HK-2 (cell line): ENCODE measurements around the gene GNB5.

Experiments
- DNase-seq: peaks from one replicate; pipeline ENCODE4 v3.0.0-alpha.2; 2018; ENCODE audit not compliant: unreplicated experiment

The GNB5 gene

DNA sequence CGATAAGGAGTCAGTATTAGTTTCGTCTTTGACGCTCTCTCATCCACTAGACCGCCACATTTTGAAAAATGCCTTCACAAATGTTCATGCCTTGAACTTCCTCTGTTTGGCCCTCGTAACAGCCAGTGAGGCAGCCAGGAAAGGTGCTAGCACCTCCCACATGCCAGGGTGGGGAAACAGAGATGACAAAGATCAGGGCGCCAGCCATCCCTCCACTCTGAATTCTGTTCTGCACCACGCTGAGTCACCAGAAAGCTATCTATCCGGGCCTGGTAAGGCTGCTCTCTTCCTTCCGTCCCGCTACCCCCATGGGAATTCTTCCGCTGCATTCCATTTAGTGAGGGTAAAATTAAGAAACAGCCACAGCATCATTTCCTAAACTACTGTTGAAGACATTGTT lies 47.3 kb downstream of the GNB5 start:
- peak; percentile 75 for DNase-seq

DNA sequence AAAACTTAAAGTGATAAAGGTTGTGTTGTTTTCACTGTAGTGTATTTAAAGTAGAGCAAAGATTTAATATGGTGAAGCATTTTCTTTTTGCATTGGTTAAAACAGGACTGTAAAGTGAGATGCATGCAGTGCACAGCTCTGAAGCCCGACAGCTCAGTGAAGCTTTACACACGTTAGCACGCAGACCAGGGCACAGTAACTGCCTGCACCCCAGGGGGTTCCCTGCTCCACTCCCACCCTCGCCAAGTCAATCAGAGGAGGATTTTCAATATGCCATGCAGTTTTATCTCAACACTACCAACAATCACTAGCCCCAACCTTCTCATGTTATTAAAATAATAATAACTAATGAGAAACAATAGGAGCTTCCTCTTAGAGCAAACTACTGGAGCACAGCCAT lies 50.5 kb downstream of the GNB5 start:
- DNase-seq, result no peak

DNA sequence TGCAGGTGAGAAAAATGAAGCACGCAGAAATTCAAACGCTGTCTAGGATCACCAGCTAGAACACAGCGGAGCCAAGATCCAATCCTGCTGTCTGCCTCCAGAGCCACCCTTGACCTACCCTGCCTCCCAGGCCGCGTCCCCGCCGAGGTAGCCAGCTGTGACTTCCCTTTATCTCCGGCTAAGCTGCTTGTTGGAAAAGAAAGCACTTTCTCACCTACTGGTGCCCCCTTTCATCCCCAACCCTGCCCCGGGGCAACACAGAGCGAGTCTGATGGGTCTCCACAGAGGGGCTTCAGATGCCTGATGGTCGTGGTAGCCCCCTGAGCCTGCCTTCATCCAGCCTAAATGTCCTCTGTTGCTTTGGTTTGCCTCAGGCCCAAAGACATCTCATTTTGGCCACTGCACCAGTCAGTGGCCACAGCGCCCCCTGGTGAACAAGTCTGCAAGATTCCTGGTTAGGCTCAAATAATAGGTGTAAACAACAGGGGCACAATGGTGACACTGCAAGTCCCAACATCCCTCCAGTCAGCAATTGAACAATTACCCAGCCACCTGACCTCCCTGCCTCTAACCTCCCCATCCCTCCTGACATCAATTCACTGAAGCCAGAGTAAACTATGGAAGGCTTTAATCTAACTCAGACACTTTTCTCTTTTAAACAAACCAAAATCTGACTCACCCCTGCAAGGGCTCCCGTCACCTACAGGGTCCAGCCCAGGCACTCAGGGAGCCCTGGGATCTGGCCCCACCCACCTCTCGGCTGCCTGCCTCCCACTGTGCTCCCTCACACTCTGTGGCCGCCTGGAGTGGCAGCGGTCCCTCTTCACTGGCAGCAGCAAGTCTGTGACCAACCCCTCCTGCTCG lies 51.4 kb downstream of the GNB5 start:
- DNase-seq, result peak; percentile 57

DNA sequence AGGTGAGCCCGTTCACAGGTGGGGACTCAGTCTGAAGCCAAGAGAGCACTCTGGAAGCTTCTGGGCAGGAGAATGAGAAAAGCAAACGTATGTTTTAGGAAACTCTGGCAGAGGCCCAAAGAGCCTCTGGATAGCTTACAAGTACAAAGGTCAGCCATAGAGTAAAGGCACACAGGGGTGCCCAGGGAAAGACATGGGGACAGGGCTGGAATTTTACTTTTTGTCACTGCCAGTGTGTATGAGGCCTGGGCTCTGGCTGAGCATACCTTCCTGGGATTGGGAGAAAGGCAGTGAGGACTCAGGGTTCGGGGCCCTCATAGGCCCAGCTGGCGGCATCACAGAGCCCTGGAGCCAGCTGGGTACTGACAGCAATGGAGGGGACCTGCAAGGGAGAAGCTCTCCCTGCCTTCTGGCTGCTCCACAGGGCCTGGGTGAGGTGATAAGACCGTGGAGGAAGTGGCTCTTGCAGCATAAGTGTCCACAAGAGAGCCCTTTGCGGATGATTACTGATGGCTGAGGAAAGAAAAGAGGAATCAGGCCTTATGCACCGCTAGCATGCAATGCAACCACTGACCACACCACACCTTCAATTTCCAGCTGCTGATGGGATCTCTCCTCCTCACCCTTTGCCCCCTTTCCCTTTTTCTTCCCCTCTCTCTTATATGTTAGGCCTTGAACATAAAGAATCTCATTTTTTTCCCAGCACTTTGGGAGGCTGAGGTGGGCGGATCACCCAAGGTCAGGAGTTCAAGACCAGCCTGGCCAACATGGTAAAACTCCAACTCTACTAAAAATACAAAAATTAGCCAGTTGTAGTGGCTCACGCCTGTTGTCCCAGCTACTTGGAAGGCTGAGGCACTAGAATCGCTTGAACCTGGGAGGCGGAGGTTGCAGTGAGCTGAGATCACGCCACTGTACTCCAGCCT lies 53.5 kb downstream of the GNB5 start:
- DNase-seq, result no peak

DNA sequence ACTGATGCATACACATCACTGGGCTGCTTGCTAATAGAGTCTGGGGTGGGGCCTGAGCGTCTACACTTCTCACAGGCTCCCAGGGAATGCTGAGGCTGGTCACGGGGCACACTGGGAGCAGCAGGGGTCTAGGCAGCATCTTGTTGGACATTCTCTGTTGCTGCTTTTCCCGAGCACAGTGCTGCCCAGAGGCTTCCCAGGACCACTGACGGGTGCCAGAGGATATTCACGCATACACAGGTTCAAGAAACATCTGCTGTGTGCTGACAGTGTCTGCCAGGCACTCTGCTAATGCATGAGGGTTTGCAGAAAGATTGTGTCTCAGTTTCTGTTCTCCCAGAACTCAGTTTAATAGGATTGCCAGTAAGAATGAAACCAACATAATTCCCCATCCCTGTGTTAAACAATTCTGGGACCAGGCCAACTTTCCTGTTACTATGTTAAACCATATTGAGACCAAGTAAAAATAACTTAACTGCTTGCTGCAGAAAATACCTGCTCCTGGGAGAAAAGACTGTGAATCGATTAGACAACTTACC lies 54.7 kb downstream of the GNB5 start:
- DNase-seq, result no peak

DNA sequence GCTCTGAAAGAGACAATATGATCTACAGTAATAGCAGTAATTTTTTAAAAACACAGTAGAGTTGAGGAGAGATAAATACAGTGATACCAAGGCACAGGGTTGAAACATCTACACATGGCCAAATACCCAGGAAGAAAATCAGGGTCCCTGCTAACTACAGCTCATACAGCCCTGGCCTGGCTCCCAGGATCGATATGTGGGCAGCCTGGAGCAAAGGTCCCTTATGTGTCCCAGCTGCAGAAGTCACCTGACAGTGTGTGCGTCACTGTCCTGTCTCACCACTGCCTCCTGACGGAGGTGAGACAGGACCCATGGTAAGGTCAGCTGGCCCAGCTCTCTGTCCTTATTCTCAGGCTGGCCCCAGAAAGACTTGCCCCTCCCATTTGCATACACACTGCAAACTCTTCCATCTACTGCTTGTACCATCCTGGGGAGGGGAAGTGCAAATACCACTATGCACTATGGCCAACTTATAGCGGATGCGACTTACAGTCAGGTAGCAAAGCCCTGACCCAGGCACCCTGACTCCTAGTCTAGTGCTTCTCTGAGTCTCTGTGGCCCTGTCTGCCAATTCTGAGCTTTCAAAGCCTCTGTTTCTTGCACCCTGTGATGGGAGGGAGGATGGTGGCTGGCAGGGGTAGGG lies 56.6 kb downstream of the GNB5 start:
- no peak for DNase-seq

DNA sequence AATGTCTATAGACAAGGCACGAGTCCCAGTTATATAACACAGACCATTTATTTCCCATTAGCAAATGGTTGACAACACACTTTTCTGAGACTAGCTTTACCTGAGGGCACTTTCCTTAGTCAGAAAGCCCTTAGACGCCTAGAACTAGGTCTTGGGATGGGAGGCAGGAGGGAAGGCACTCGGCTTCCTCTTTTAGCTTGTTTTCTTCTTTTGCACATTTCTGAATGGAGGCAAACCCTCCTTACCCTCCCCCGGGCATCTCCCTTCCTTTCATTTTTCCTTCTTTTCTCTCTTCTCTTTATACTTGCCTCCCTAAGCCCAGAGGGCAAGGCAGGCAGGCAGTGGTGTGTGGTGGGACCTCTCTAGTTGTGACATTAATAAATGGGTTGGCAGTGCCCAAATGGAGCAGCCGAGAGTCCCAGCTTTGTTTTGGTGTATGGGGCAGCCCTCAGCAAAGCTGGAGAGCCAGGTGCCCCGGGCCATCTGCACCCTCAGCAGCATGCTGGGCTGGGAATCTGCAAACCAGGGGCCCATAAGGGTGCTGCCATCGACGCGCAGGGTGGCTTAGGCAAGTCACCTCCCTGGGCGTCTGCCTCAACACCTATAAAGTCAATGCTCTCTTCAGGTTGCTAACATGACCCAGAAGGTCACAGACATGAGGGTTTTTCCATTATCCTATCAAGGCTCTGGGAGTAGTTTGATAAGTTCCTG lies 57.5 kb downstream of the GNB5 start:
- no peak for DNase-seq

DNA sequence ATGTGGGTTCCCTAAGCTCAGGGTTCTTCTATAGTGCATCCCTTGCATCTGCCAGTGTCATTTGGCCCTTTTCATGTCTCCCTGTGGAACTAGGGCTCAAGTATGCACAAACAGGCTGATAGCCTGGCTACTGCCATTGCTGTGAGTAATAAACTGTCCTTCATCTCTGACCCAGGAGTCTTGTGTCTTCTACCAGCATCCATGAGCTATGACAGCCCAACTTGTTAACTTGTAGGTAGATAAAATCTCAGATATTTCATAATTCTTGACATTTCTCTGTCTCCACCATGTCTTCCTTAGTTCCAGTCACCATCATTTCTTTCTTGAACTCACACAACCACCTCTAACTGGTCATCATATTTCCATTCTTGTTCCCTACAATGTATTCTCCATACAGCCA lies 59.1 kb downstream of the GNB5 start:
- no peak for DNase-seq

DNA sequence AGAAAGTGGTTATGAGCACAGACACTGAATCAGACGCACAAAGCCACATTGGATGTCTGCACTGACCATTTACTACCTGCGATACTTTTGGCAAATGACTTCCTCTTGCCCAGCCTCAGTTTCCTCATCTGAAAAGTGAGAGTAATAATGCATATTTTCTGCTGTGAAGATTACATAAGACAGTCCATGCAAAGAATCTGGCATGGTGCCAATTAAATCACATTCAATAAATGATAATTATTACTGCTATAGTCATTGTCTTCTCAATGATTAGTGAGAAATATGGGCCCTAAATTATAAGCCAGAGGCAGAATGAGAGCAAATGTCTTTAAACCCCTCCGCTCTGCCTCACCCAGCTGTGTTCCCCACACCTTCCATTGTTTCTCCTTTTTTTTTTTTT lies 62.6 kb downstream of the GNB5 start:
- no peak for DNase-seq

DNA sequence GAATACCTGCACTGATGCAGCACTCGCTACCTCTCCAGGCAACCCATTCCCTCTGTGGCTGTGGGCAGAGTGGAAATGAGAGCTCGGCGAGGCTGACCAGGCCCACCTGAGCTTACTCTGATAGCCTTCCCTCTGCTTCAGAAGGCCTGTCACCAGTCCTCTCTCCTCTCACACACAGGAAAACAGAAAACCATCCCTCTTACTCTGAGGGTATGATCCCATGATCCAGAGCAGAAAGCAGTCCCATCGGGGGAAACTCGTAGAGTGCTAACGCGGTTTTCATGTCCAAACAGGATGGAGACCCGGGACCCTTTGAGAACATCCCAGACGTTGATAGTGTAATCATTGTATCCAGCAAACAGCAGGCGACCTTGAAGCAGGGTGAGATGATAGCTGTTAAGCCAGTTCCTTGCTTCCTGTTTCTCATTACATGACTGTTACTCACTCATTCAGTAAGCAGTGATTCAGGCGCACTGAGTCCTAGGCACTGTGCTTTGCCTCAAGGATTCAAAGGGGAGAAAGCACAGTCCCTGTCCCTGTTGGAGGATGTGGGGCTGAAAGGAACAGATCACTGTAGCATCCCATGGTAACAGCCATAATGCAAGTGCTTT lies 66.8 kb downstream of the GNB5 start:
- DNase-seq, result no peak

DNA sequence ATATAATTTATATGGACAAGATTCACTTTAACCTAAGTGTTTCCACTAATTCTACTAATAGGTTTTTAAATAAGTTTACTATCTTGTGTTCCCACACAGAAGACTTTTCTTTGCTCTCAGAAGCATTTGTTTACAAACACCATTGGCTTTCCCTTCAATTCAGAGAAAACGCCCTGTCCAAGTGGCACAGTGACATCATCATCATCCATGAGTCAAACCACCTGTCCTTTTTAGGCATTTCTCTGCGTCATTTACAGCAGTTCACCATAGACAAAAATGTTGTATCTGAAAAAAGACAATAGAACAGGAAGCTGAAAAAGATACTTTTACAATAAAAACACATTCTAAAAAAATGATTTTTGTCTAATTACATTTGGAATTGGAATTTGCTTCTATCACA lies 69.3 kb downstream of the GNB5 start:
- DNase-seq, result no peak

DNA sequence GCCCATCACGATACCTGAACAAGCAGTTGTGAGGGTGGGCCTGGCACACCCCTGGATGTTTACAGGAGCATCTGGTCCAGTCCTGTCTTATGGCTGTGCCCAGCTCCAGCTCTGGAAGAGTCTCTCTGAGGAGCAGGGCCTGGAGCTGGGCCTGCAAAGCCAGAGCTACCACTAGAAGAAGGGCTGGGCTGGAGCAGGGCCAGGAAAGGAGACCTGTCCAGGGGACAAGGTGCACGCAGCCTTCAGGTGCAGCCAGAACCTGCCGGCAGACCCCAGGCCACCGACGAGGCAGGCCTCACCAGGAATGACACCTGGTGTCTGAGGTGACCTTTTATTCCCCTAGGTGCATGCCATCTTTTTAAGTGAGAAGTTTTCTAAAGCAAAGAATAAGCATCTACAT lies 70.2 kb downstream of the GNB5 start:
- no peak for DNase-seq

DNA sequence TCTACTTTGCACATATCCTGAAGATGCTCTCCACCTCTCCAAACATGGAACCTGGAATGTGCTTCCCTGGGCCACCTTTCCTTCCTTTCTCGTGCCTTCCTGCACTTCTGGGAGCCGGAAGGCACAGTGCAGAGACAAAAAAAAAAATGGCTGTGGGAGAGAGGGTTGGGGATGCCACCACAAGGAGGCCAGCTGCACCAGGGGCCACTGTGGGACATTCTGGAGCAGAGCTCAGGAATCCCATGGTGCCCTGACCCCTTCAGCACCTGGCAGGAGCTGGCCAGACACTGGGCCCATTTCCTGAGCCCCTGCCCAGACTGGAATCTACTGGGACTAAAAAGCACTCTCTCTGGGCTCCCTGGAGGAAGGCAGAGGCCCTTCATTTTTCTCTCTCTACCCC lies 70.7 kb downstream of the GNB5 start:
- no peak for DNase-seq

DNA sequence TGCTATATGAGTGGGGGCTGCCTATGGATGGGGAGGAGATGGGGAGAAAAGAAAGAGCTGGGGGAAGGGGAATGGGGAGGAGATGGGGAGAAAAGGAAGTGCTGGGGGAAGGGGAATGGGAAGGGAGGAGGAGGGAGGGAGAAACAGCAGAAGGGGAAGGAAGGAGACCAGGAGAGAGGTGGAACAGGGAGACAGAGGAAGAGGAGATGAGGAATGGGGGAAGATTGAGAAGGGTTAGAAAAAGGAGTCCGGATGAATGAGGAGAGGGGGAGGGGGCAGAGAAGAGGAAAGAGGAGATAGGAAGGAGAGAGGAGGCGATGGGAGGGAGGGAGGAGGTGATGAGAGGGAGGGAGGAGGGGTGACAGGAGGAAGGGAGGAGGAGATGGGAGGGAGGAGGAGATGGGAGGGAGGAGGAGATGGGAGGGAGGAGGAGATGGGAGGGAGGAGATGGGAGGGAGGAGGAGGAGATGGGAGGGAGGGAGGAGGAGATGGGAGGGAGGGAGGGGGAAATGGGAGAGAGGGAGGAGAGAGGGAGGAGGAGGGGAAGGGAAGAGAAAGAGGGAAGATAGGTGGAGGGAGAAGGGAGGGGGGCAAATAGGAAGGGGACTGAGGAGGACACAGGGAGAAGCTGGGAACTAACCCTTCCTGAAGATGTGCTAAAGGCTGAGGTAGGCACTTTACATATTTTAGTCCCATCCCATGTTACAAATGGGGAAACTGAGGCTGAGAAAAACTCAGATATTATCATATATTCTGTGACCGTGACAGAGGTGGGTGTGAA lies 72.0 kb downstream of the GNB5 start:
- no peak for DNase-seq

DNA sequence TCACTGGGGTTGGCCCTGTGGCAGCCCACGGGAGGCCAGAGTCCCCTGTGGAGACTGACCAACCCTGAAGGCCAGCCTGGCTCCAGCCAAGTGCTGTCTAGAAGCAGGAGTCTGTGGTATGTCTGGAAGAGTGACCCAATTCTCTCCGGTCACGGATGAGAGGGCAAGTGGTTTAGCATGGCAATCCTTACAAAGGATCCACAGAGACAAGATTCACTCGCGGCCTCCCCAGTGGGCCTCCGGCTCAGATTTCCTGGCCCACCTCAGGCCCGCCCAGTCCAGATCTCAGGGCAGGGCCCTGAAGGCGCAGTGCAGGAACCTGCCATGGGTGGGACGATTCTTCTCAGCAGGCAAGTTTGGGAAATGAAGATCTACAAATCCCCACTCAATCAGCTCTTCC lies 73.6 kb downstream of the GNB5 start:
- DNase-seq, result peak; percentile 35

DNA sequence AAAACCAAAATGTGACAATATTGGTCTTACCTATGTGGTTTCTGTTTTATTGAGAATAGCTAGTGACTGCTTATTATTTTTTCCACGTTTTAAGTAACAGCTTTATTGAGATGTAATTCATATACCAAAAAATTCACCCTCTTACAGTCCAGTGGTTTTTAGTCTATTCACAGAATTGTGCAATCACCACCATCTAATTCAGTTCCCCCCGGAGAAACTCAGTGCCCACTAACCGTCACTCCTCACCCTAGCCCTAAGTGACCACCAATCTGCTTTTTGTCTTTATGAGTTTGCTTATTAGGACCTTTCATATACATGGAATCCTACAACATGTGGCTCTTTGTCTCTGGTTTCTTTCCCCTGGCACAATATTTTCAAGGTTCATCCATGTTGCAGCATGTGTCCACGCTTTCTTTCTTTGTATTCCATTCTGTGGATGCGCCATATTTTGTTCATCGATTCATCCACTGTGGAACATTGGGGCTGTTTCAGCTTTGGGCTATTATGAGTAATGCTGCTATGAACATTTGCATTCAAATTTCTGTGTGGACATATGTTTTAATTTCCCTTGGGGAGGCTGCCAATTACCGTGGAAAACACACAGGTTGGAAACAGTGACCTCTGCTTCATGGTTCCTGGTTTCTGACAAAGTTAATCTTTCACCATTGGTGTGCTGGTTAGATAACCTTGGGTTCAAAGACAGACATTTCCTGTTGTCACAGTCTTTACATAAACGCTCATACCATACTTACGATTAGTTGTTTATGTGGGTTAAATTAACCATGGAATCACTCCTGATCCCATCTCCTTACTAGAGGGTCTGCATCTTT lies 75.4 kb downstream of the GNB5 start:
- DNase-seq, result no peak

DNA sequence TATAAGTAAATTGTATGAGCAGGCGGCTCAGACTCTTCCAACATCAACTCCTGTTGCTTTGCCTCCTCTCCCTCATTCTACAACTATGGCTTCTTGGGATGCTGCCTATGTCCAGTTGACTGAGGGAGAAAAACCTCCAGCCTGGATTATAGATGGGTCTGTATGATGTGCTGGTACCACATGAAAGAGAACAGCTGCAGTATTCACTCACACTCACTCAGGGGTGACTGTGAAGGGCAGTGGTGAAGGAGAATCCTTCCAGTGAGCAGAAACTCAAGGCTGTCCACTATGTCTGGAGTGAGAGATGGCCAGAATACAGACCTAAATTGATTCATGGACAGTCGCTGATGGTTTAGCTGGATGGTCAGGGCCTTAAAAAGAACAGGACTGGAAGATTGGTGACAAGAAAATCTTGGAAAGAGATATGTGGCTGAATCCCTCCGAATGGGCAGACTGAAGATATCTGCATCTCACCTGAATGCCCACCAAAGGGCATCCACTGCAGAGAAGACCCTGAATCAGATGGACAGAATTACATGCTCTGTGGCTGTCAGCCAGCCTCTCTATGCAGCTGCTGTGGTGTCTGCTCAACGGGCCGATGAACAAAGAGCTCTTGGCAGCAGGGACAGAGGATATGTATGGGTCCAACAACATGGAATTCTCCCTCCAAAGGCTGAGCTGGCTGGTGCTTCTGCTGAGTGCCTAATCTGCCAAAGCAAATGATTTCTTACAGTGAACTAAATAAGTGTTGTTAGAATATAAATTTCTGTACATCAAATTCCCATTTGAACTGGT lies 76.7 kb downstream of the GNB5 start:
- DNase-seq, result no peak

DNA sequence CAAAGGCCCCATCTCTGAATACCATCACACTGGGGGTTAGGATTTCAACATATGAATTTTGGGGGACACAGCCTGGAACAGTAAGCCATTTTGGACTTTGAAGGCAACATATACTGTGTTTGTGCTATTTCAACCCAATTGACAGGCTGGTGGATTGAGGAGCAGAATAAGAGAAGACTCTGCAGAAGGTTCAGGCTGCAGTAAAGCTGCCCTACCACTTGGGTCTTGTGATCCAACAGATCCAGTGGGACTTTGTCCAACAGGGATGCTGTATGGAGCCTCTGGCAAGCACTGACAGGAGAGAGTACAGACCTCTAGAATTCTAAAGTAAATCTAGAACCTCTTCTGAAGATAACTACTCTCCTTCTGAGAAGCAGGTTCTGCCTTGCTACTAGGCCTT lies 77.5 kb downstream of the GNB5 start:
- no peak for DNase-seq

DNA sequence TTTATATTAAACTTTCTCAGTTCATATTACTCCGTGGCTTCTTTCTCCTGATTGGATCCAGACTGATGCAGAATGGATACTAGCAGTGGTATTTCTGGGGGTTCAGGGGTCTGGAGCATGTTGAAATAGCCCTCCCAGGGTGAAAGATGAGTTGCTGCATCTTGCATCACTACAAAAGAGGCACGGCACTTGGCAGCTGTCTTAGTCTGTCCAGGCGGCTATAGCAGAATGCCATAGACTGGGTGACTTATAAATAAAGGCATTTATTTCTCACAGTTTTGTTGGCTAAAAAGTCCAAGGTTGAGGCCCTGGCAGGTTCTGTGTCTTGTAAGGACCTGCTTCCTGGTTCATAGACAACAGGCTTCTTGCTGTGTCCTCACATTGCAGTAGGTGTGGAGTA lies 78.0 kb downstream of the GNB5 start:
- DNase-seq, result no peak
